HepG2 (cell line): ENCODE data around the gene TAAR6. TPM values are rescaled to one million over a fixed set of nuclear protein-coding genes. Genes with fewer than 3 reads are reported as not detected.

Source experiments
- ATAC-seq: fragments of 200-7000 bp; cut with Tn5 transposase; 3 replicates; pipeline ENCODE4 v1.9.1; 2020; ENCODE audit warnings: mild to moderate bottlenecking, moderate library complexity
- BruUV-seq: library from RNA; stranded (reverse); fragments of 400-500 nt; replicated peaks from 2 replicates; lab custom pipeline; 2021; lab: Mats Ljungman, UMichigan
- CTCF ChIA-PET: fragments of 300-600 bp; formaldehyde crosslinking; extraction: SDS; loops from one replicate; lab custom pipeline; 2021; ENCODE audit warnings: low total read pairs, inconsistent platforms, low intra/inter-chr PET ratio; lab: Yijun Ruan, JAX
- POLR2A ChIA-PET: fragments of 350-600 bp; sonication (Branson Sonifier 250); formaldehyde crosslinking; loops from one replicate; lab custom pipeline; 2020; ENCODE audit warnings: antibody characterized with exemption, inconsistent platforms; lab: Yijun Ruan, JAX
- DNase-seq: peaks from one replicate; pipeline ENCODE4 v3.0.0-alpha.2; 2015; ENCODE audit warnings: low spot score
- FAIRE-seq: peaks from 3 replicates; lab custom pipeline; 2011; peaks lifted over from hg19 to GRCh38; lab: Jason Lieb, UNC
- H2AFZ ChIP-seq: one replicate; pipeline ENCODE4 v1.6.1; 2011; ENCODE audit warnings: low read length, inconsistent platforms
- H3K27ac ChIP-seq: fragments of 300-600 bp; 3 replicates; pipeline ENCODE4 v1.8.0; 2011; ENCODE audit warnings: mixed run types, mild to moderate bottlenecking, mixed read lengths, low read length, inconsistent platforms; ENCODE audit not compliant: insufficient read depth; ENCODE audit errors: extremely low read length
- H3K27me3 ChIP-seq, 2 experiments: fragments of 200-600 bp in 1 of 2; 2 replicates in 1 of 2; 3 replicates in 1 of 2; pipeline versions ENCODE4 v1.6.0 to v1.8.0; 2011; ENCODE audit warnings: low read length in 2 of 2, mild to moderate bottlenecking in 2 of 2, moderate library complexity in 2 of 2, inconsistent platforms in 1 of 2; ENCODE audit not compliant: insufficient read depth in 2 of 2, control insufficient read depth in 1 of 2
- H3K36me3 ChIP-seq, 2 experiments: fragments of 200-600 bp in 1 of 2; replicated peaks in 1 of 2; 2 replicates in 1 of 2; 3 replicates in 1 of 2; pipeline versions ENCODE4 v1.5.1 to v1.8.0; 2011; ENCODE audit warnings: low read length in 2 of 2, inconsistent platforms in 1 of 2; ENCODE audit not compliant: insufficient read depth in 2 of 2, control insufficient read depth in 1 of 2
- H3K4me1 ChIP-seq: 2 replicates; pipeline ENCODE4 v1.5.1; 2012; ENCODE audit warnings: low read length, inconsistent platforms; ENCODE audit not compliant: insufficient read depth
- H3K4me2 ChIP-seq: 2 replicates; pipeline ENCODE4 v1.6.0; 2011; ENCODE audit warnings: low read depth, low read length, inconsistent platforms
- H3K4me3 ChIP-seq, 3 experiments: fragments of 200-600 bp in 1 of 3; sonication (generic), shearing (Covaris generic) in 1 of 3; replicated peaks in 1 of 3; 2 replicates each; pipeline ENCODE4 v1.5.1; 2011 to 2016; ENCODE audit warnings: low read length in 3 of 3, inconsistent platforms in 2 of 3, low read depth in 2 of 3, mild to moderate bottlenecking in 2 of 3, control low read depth in 1 of 3, mixed read lengths in 1 of 3; ENCODE audit not compliant: insufficient read depth in 1 of 3
- H3K79me2 ChIP-seq: one replicate; pipeline ENCODE4 v1.6.1; 2011; ENCODE audit warnings: low read length, inconsistent platforms; ENCODE audit not compliant: insufficient read depth
- H3K9ac ChIP-seq: 2 replicates; pipeline ENCODE4 v1.6.0; 2011; ENCODE audit warnings: mild to moderate bottlenecking, low read depth, low read length, inconsistent platforms; ENCODE audit not compliant: insufficient read depth
- H3K9me3 ChIP-seq: 2 replicates; pipeline ENCODE4 v1.5.1; 2012; ENCODE audit warnings: mild to moderate bottlenecking, low read length
- H4K20me1 ChIP-seq: 2 replicates; pipeline ENCODE4 v1.6.0; 2011; ENCODE audit warnings: inconsistent platforms, mild to moderate bottlenecking, low read length, moderate library complexity; ENCODE audit not compliant: insufficient read depth
- ARHGAP35 ChIP-seq: sonication (generic); formaldehyde crosslinking; IDR thresholded peaks from 2 replicates; pipeline ENCODE4 v1.9.0; 2022; ENCODE audit warnings: mild to moderate bottlenecking, inconsistent platforms, moderate library complexity, missing genetic modification reagents, borderline replicate concordance
- ATRX ChIP-seq: sonication (generic); formaldehyde crosslinking; IDR thresholded peaks from 2 replicates; pipeline ENCODE4 v1.4.0; 2020; ENCODE audit warnings: missing genetic modification reagents, borderline replicate concordance
- GZF1 ChIP-seq: sonication (generic); formaldehyde crosslinking; IDR thresholded peaks from 2 replicates; pipeline ENCODE4 v1.5.1; 2020; ENCODE audit warnings: mild to moderate bottlenecking, missing genetic modification reagents
- HNRNPH1 ChIP-seq: fragments of 200-400 bp; formaldehyde crosslinking; optimal IDR thresholded peaks from 2 replicates; pipeline ENCODE3; 2017; ENCODE audit warnings: mild to moderate bottlenecking, low read depth, low read length
- NCOA1 ChIP-seq: sonication (generic); formaldehyde crosslinking; IDR thresholded peaks from 2 replicates; pipeline ENCODE4 v1.9.0; 2021; ENCODE audit warnings: missing genetic modification reagents
- NR1H2 ChIP-seq: sonication (generic); formaldehyde crosslinking; IDR thresholded peaks from 2 replicates; pipeline ENCODE4 v1.8.1; 2022; ENCODE audit warnings: low read depth, missing genetic modification reagents, borderline replicate concordance
- NR2C2 ChIP-seq: sonication (generic); formaldehyde crosslinking; IDR thresholded peaks from 2 replicates; pipeline ENCODE4 v1.4.0; 2020; ENCODE audit warnings: missing genetic modification reagents, mild to moderate bottlenecking, moderate library complexity, borderline replicate concordance
- TRIM24 ChIP-seq: sonication (generic); formaldehyde crosslinking; IDR thresholded peaks from 2 replicates; pipeline ENCODE4 v1.8.0; 2022; ENCODE audit warnings: mild to moderate bottlenecking, missing genetic modification reagents
- ZNF724P ChIP-seq: sonication (generic); formaldehyde crosslinking; IDR thresholded peaks from 2 replicates; pipeline ENCODE4 v1.8.0; 2022; ENCODE audit warnings: missing genetic modification reagents, borderline replicate concordance
- WGBS: methylation state at CpG from one replicate; pipeline ENCODE4 v1.1.6; 2017; ENCODE audit warnings: low lambda C conversion rate; 5-methylcytosine and 5-hydroxymethylcytosine counted together
- in situ Hi-C: cut with HindIII; loops from 2 replicates; pipeline ENCODE4 v1.10.0; 2017; ENCODE audit warnings: low pct_unique_long_range_greater_than_20kb; ENCODE audit not compliant: extremely low pct_ligation_motif_present
- intact Hi-C: fragments of 100-400 bp; cut with micrococcal nuclease; formaldehyde crosslinking; loops from one replicate; pipeline ENCODE4 v1.10.0; 2022; ENCODE audit not compliant: unreplicated experiment
- polyA plus RNA-seq, 8 experiments: library from polyadenylated mRNA; depleted of rRNA in 3 of 8; stranded (reverse) in 7 of 8; unstranded in 1 of 8; fragments of >200 nt; fragmentation: Illumina TruSeq in 4 of 8; extraction: Trizol in 4 of 8; gene quantifications; 2 replicates each; pipeline versions ENCODE4 v1.2.1 to v1.2.3, GENCODE V29; 2011 to 2016; ENCODE audit warnings: low read depth in 4 of 8, missing spikeins in 1 of 8, mixed read lengths in 1 of 8; ENCODE audit not compliant: insufficient read depth in 1 of 8
- total RNA-seq, 5 experiments: library from RNA; depleted of rRNA; stranded (reverse); fragments of >200 nt; fragmentation: Illumina TruSeq; extraction: Trizol; gene quantifications; 2 replicates each; pipeline ENCODE4 v1.2.3, GENCODE V29; 2016; ENCODE audit warnings: low read depth in 1 of 5
- TF ChIP-seq, protein P1 (sequence below): sonication (generic); formaldehyde crosslinking; IDR thresholded peaks from 2 replicates; pipeline ENCODE4 v1.9.0; 2021; ENCODE audit warnings: missing genetic modification reagents, borderline replicate concordance
- TF ChIP-seq, protein P2 (sequence below): IDR thresholded peaks from 2 replicates; pipeline ENCODE4 v1.6.1; 2016; ENCODE audit warnings: low read depth
- TF ChIP-seq, protein P3 (sequence below): sonication (generic); formaldehyde crosslinking; IDR thresholded peaks from 2 replicates; pipeline ENCODE4 v1.5.1; 2020; ENCODE audit warnings: mild to moderate bottlenecking, missing genetic modification reagents, moderate library complexity
- TF ChIP-seq, protein P4 (sequence below): sonication (generic); formaldehyde crosslinking; IDR thresholded peaks from 2 replicates; pipeline ENCODE4 v1.4.0; 2020; ENCODE audit warnings: missing genetic modification reagents

TAAR6 gene
- total and polyA plus RNA-seq, 2 of the 13 experiments (the other 11 are each of a cell fraction or from before 2014, with no cell fraction given), result not detected

DNA sequence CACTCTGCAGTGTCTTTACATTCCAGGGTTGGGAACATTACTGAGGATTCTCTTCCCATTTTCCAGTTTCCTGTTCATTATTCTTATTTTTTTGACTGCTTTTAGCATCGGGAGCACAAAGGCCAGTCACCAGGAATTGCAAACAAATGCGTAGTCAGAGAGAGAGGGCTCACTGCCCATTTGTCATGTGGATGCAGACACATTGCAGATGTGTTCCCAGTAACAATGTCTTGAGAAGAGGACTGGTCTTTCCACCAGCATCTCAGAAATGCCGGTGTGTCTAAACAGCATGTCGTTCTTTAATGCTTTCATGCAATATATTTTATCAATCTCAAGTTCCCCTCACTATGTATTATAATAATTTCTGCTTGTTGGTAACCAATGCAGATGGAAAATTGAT is 952 bp upstream of the TAAR6 start:
- H3K4me1 ChIP-seq, result no peaks in the 10 kb centered on the region
- ChIA-PET POLR2A (no interaction called here), CTCF (no interaction called here)
- H3K27ac ChIP-seq, result no peak overlapping the region
- H3K9ac ChIP-seq, result no peak overlapping the region
- no TSS peak for BruUV-seq
- no peaks in the 10 kb centered on the region; the same call in 1 of the 2 replicates for H4K20me1 ChIP-seq
- H3K79me2 ChIP-seq, result no peaks in the 10 kb centered on the region
- H2AFZ ChIP-seq, result no peak overlapping the region
- WGBS, result 41% methylated on average over 4 of the region's 4 CpGs
- in situ Hi-C loops (no loop called here), intact Hi-C loops (no loop called here)
- no peak for DNase-seq
- no peak overlapping the region for H3K4me2 ChIP-seq
- no peaks in the 10 kb centered on the region for H3K36me3 ChIP-seq
- no peak for ATAC-seq
- no peaks in the 10 kb centered on the region; a peak in 1 of 5 replicates for H3K27me3 ChIP-seq
- TF ChIP-seq HNRNPH1 (no peak), GZF1 (CRISPR knock-in tag) (no peak)
- H3K9me3 ChIP-seq, result no peaks in the 10 kb centered on the region
- no peak overlapping the region for H3K4me3 ChIP-seq
- no peak for FAIRE-seq

DNA sequence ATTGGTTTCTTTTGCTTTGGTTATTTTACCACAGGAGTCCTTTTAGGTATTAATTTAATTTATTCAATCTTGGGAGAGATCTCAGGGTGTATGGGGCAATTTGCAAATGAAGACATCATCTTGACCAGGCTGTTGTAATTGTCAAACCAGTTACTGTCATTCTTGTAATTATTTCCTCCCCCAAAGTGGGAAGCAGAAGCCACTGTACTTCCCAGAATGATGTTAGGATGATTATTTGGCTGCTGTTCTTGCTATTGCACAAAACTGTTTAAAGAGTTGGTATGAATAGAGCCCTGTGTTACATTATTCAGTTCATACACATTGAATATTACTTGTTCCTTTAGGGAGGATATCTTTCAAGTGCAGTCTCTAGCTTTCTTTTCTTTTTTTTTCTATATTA is 1.7 kb downstream of the TAAR6 start:
- FAIRE-seq, result no peak
- POLR2A ChIA-PET, result no interaction called here
- intact Hi-C loops, result no loop called here
- TF ChIP-seq NR1H2 (CRISPR knock-in tag) (no peak), ATRX (CRISPR knock-in tag) (no peak), NR2C2 (no peak), ARHGAP35 (CRISPR knock-in tag) (no peak), ZNF724P (CRISPR knock-in tag) (no peak), TRIM24 (CRISPR knock-in tag) (no peak), NCOA1 (CRISPR knock-in tag) (no peak)
- TF ChIP-seq, protein P1, sequence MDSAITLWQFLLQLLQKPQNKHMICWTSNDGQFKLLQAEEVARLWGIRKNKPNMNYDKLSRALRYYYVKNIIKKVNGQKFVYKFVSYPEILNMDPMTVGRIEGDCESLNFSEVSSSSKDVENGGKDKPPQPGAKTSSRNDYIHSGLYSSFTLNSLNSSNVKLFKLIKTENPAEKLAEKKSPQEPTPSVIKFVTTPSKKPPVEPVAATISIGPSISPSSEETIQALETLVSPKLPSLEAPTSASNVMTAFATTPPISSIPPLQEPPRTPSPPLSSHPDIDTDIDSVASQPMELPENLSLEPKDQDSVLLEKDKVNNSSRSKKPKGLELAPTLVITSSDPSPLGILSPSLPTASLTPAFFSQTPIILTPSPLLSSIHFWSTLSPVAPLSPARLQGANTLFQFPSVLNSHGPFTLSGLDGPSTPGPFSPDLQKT, result no peak
- TF ChIP-seq, protein P2, sequence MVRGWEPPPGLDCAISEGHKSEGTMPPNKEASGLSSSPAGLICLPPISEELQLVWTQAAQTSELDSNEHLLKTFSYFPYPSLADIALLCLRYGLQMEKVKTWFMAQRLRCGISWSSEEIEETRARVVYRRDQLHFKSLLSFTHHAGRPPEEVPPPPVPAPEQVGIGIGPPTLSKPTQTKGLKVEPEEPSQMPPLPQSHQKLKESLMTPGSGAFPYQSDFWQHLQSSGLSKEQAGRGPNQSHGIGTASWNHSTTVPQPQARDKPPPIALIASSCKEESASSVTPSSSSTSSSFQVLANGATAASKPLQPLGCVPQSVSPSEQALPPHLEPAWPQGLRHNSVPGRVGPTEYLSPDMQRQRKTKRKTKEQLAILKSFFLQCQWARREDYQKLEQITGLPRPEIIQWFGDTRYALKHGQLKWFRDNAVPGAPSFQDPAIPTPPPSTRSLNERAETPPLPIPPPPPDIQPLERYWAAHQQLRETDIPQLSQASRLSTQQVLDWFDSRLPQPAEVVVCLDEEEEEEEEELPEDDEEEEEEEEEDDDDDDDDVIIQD (CRISPR knock-in tag), result no peak
- TF ChIP-seq, protein P3, sequence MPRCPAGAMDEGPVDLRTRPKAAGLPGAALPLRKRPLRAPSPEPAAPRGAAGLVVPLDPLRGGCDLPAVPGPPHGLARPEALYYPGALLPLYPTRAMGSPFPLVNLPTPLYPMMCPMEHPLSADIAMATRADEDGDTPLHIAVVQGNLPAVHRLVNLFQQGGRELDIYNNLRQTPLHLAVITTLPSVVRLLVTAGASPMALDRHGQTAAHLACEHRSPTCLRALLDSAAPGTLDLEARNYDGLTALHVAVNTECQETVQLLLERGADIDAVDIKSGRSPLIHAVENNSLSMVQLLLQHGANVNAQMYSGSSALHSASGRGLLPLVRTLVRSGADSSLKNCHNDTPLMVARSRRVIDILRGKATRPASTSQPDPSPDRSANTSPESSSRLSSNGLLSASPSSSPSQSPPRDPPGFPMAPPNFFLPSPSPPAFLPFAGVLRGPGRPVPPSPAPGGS (CRISPR knock-in tag), result no peak
- TF ChIP-seq, protein P4, sequence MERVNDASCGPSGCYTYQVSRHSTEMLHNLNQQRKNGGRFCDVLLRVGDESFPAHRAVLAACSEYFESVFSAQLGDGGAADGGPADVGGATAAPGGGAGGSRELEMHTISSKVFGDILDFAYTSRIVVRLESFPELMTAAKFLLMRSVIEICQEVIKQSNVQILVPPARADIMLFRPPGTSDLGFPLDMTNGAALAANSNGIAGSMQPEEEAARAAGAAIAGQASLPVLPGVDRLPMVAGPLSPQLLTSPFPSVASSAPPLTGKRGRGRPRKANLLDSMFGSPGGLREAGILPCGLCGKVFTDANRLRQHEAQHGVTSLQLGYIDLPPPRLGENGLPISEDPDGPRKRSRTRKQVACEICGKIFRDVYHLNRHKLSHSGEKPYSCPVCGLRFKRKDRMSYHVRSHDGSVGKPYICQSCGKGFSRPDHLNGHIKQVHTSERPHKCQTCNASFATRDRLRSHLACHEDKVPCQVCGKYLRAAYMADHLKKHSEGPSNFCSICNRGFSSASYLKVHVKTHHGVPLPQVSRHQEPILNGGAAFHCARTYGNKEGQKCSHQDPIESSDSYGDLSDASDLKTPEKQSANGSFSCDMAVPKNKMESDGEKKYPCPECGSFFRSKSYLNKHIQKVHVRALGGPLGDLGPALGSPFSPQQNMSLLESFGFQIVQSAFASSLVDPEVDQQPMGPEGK (CRISPR knock-in tag), result no peak

More for the DNA sequence above, 1.7 kb downstream of the TAAR6 start:
- Histone ChIP-seq H2AFZ (no peak overlapping the region), H3K36me3 (no peaks in the 10 kb centered on the region), H4K20me1 (no peaks in the 10 kb centered on the region; the same call in 1 of the 2 replicates), H3K27me3 (no peaks in the 10 kb centered on the region; a peak in 1 of 5 replicates), H3K9ac (no peak overlapping the region), H3K4me3 (no peak overlapping the region), H3K9me3 (no peaks in the 10 kb centered on the region), H3K4me1 (no peaks in the 10 kb centered on the region), H3K4me2 (no peak overlapping the region), H3K79me2 (no peaks in the 10 kb centered on the region), H3K27ac (no peak overlapping the region)
- in situ Hi-C loops, result no loop called here
- CTCF ChIA-PET, result no interaction called here
- DNase-seq (no peak), ATAC-seq (no peak)
- no TSS peak for BruUV-seq
